Kidney (tissue), 14 donors: ENCODE measurements around the gene VRK2. TPM values are rescaled to one million over a fixed set of nuclear protein-coding genes. Genes with fewer than 3 reads are reported as not detected.

Experiments used
- DNase-seq, 5 donors: peaks; one replicate each; pipeline ENCODE4 v3.0.0-alpha.2; 2013 to 2020
- FAIRE-seq: peaks from 2 replicates; lab custom pipeline; 2012; peaks lifted over from hg19 to GRCh38; lab: Jason Lieb, UNC
- H3K27ac ChIP-seq, 2 donors: one replicate each; pipeline ENCODE4 v1.7.0; 2013; ENCODE audit warnings: low read depth in 2 of 2, low read length in 2 of 2, inconsistent platforms in 1 of 2
- H3K27me3 ChIP-seq: one replicate; pipeline ENCODE4 v1.7.1; 2013; ENCODE audit warnings: low read length, inconsistent platforms; ENCODE audit not compliant: control insufficient read depth, insufficient read depth
- H3K36me3 ChIP-seq, 3 donors: one replicate each; pipeline versions ENCODE4 v1.7.0 to v1.7.1; 2013; ENCODE audit warnings: low read length in 3 of 3, control low read depth in 1 of 3, inconsistent platforms in 1 of 3; ENCODE audit not compliant: insufficient read depth in 3 of 3, control insufficient read depth in 2 of 3
- H3K4me1 ChIP-seq, 3 donors: one replicate each; pipeline versions ENCODE4 v1.7.0 to v1.7.1; 2013; ENCODE audit warnings: low read length in 3 of 3, inconsistent platforms in 1 of 3, low read depth in 1 of 3; ENCODE audit not compliant: control insufficient read depth in 2 of 3, insufficient read depth in 2 of 3
- H3K4me3 ChIP-seq, 3 donors: one replicate each; pipeline versions ENCODE4 v1.7.0 to v1.8.1; 2013; ENCODE audit warnings: low read length in 3 of 3, control low read depth in 1 of 3, inconsistent platforms in 1 of 3
- H3K9ac ChIP-seq, 3 donors: one replicate each; pipeline versions ENCODE4 v1.7.0 to v1.7.1; 2013; ENCODE audit warnings: low read length in 3 of 3, control low read depth in 1 of 3, inconsistent platforms in 1 of 3
- H3K9me3 ChIP-seq, 3 donors: one replicate each; pipeline versions ENCODE4 v1.7.0 to v1.7.1; 2013; ENCODE audit warnings: low read length in 3 of 3, control low read depth in 1 of 3, inconsistent platforms in 1 of 3; ENCODE audit not compliant: control insufficient read depth in 2 of 3, insufficient read depth in 1 of 3
- CTCF ChIP-seq: IDR thresholded peaks from 3 replicates; pipeline ENCODE4 v1.5.1; 2012; ENCODE audit warnings: mild to moderate bottlenecking, moderate library complexity, borderline replicate concordance; ENCODE audit not compliant: insufficient read depth; ENCODE audit errors: extremely low read depth
- intact Hi-C: fragments of 100-400 bp; cut with DNase I; formaldehyde crosslinking; loops from one replicate; pipeline ENCODE4 v1.11.1; 2022
- polyA plus RNA-seq: library from polyadenylated mRNA; stranded (reverse); fragments of 350-450 nt; fragmentation: Illumina TruSeq; extraction: RNeasy Lipid Tissue Mini Kit (QIAGEN cat#74804); gene quantifications from one replicate; pipeline ENCODE4 v1.2.3, GENCODE V29; 2014; ENCODE audit warnings: low read depth, low replicate concordance; ENCODE audit not compliant: insufficient read depth
- total RNA-seq: library from RNA; stranded (reverse); fragmentation: NEBNext Ultra II Directional; extraction: Animal tissue kit (Norgen Biotek cat#: 25700); gene quantifications from one replicate; pipeline ENCODE4 v1.2.1, GENCODE V29; 2021
- donor health status: control.
- donor health status: control.
- donor health status: control.
- donor health status: control.
- donor health status: control.
- donor health status: DM: yes; HTN: yes; CAD: no.
- donor health status: Normal renal cell carcinoma (clear cell type).

Gene VRK2
- total and polyA plus RNA-seq, 2 donors from 2014 or later = 7.2 to 26.5 TPM

DNA sequence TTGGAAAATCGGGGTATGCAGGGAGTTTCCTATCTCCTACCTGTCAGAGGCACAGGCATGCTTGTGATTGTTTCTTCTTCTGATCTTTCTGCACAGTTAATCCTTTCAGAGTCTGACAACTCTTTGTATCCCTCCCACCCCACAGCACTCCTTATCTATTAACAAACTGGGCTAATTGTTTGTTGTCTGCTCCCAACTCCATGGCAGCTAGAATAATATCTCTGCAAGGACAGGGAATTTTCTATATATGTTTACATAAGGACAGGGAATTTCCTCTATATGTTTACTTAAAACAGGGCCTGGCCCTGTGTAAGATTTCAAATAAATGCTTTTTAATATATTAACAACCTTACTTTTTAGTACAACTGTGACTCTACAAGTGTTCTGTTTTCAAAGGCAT lies 36.0 kb upstream of the VRK2 start:
- TF ChIP-seq CTCF = no peak
- H3K4me3 ChIP-seq = no peak overlapping the region
- no peaks in the 10 kb centered on the region for H3K9me3 ChIP-seq
- no peaks in the 10 kb centered on the region for H3K4me1 ChIP-seq
- H3K27me3 ChIP-seq = no peaks in the 10 kb centered on the region
- H3K9ac ChIP-seq = no peak overlapping the region
- intact Hi-C loops = no loop called here
- no peak overlapping the region for H3K27ac ChIP-seq
- no peak for FAIRE-seq
- no peaks in the 10 kb centered on the region for H3K36me3 ChIP-seq
- DNase-seq = no peak

DNA sequence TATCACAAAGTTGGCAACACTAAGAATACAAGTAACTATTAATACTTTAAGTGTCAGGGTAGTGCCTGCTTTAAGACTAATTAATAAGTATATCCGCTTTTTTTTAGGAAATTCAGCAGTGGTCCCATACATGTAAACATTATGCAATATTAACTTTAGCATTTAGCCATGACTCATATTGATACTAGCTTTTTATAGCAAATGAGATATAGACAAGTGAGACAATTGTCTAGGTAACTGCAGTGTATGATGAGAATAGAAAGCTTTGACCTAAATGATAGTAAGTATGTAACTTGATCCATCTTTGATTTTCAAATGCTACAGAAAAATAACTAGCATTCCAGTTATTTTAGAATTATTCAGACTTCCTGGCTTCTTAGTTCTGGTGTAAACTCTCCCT lies 27.4 kb upstream of the VRK2 start:
- TF ChIP-seq CTCF = no peak
- H3K9me3 ChIP-seq = no peaks in the 10 kb centered on the region
- H3K27me3 ChIP-seq = no peaks in the 10 kb centered on the region
- H3K27ac ChIP-seq = no peak overlapping the region
- no peaks in the 10 kb centered on the region for H3K4me1 ChIP-seq
- FAIRE-seq (no peak), DNase-seq (no peak)
- H3K9ac ChIP-seq = no peak overlapping the region
- intact Hi-C loops = no loop called here
- no peak overlapping the region for H3K4me3 ChIP-seq
- H3K36me3 ChIP-seq = no peaks in the 10 kb centered on the region

GRCh38 chr2:58025150-58025933 lies 21.3 kb upstream of the VRK2 start:
- Histone ChIP-seq H3K4me1 (no peaks in the 10 kb centered on the region), H3K9me3 (no peaks in the 10 kb centered on the region), H3K27me3 (no peaks in the 10 kb centered on the region), H3K4me3 (no peak overlapping the region), H3K27ac (no peak overlapping the region), H3K9ac (no peak overlapping the region), H3K36me3 (no peaks in the 10 kb centered on the region)
- no peak for TF ChIP-seq CTCF
- FAIRE-seq = no peak
- DNase-seq = no peak
- intact Hi-C loops = no loop called here

DNA sequence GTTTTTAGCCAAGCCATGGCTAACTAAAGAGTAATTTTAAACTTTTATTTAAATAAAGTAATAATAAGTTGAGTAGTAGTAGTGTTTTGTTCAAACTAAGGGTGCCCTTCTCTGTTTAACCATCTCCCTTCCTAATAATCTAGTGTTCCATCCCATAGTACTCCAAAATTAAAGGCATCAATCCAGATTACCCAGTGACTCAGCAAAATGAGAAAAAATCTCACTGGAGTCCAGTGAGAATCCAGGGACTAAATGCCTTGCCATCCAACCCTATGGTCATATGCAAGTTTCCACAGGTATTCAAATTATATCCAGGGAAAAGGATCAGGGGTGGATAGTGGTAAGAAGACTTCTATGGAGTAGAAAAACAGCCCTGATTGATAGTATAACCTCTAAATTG lies 19.6 kb upstream of the VRK2 start:
- TF ChIP-seq CTCF = no peak
- FAIRE-seq = no peak

More for the DNA sequence above, 19.6 kb upstream of the VRK2 start:
- DNase-seq = no peak
- H3K9ac ChIP-seq = no peak overlapping the region
- no peaks in the 10 kb centered on the region for H3K9me3 ChIP-seq
- H3K4me3 ChIP-seq = no peak overlapping the region
- H3K4me1 ChIP-seq = no peaks in the 10 kb centered on the region
- intact Hi-C loops = no loop called here
- no peaks in the 10 kb centered on the region for H3K36me3 ChIP-seq
- no peak overlapping the region for H3K27ac ChIP-seq
- no peaks in the 10 kb centered on the region for H3K27me3 ChIP-seq
